Thyroid gland (tissue), 4 donors: Measurements from ENCODE around the gene ETV2. TPM values are rescaled to one million over a fixed set of nuclear protein-coding genes. Genes with fewer than 3 reads are reported as not detected.
A peak's percentile ranks its signal among the peaks of the same experiment; 100 is the strongest.
"Not testable (repeated sequence)": the region's sequence is repeated elsewhere in the genome, so short reads cannot be mapped to it uniquely, and the experiment has no call there.

ENCODE experiments used
- DNase-seq, 2 donors: peaks; one replicate each; pipeline ENCODE4 v3.0.0-alpha.2; 2019
- H3K27ac ChIP-seq, 3 donors: fragments of 200-600 bp; sonication (generic); 1 replicate in 2 of 3; 2 replicates in 1 of 3; pipeline ENCODE4 v1.5.1; 2016 to 2019; ENCODE audit warnings: mild to moderate bottlenecking in 1 of 3, moderate library complexity in 1 of 3
- H3K27me3 ChIP-seq: fragments of 200-600 bp; sonication (generic); one replicate; pipeline ENCODE4 v1.5.1; 2019
- H3K36me3 ChIP-seq, 2 donors: fragments of 200-600 bp; sonication (generic); one replicate each; pipeline ENCODE4 v1.5.1; 2016 to 2019
- H3K4me1 ChIP-seq, 2 donors: fragments of 200-600 bp; sonication (generic); one replicate each; pipeline ENCODE4 v1.5.1; 2017 to 2019
- H3K4me3 ChIP-seq, 3 donors: fragments of 200-600 bp; sonication (generic); replicated peaks in 1 of 3; 1 replicate in 2 of 3; 2 replicates in 1 of 3; pipeline ENCODE4 v1.5.1; 2016; ENCODE audit warnings: mild to moderate bottlenecking in 1 of 3
- H3K9me3 ChIP-seq: fragments of 200-600 bp; sonication (generic); one replicate; pipeline ENCODE4 v1.5.1; 2017
- CTCF ChIP-seq, 6 experiments: fragments of 200-600 bp in 3 of 6; fragments of 450-650 bp in 3 of 6; sonication (generic) in 3 of 6; IDR thresholded peaks; one replicate each; pipeline ENCODE4 v1.5.1; 2016 to 2019; ENCODE audit warnings: antibody characterized with exemption in 6 of 6, mild to moderate bottlenecking in 2 of 6, inconsistent platforms in 1 of 6, moderate library complexity in 1 of 6
- POLR2A ChIP-seq, 2 donors: fragments of 450-650 bp; IDR thresholded peaks; one replicate each; pipeline ENCODE4 v1.6.1; 2017; ENCODE audit warnings: antibody characterized with exemption in 2 of 2, mild to moderate bottlenecking in 2 of 2, moderate library complexity in 1 of 2
- WGBS, 2 donors: methylation state at CpG; one replicate each; pipeline ENCODE4 v1.1.5; 2017; 5-methylcytosine and 5-hydroxymethylcytosine counted together
- intact Hi-C: fragments of 100-400 bp; cut with DNase I; formaldehyde crosslinking; loops from one replicate; pipeline ENCODE4 v1.15.1; 2023
- total RNA-seq, 4 donors: library from RNA; depleted of rRNA; stranded (reverse); fragments of >200 nt; gene quantifications; one replicate each; pipeline ENCODE4 v1.2.3, GENCODE V29; 2016

Gene ETV2
- under 1 TPM in 1 of 4 donors, not detected in 3; 0.56 TPM for total RNA-seq

- H3K27me3 ChIP-seq: no peaks in the 10 kb centered on the region
- peaks cover 4 to 26% of the 10 kb centered on the region in 2 donors for H3K4me1 ChIP-seq
- DNase-seq: no peak
- no peak within 1 kb of the TSS for H3K27ac ChIP-seq
- H3K4me3 ChIP-seq: no peak within 1 kb of the TSS
- intact Hi-C loops: no loop called here
- TF ChIP-seq CTCF (IDR thresholded peaks at IDR 0.05) (no peak), POLR2A (IDR thresholded peaks at IDR 0.05) (no peak)
- WGBS, 2 donors: 25 to 29% methylated on average over 10 to 18 of the region's 28 CpGs
- H3K9me3 ChIP-seq: no peaks in the 10 kb centered on the region
- peaks cover 13 to 17% of the 10 kb centered on the region in 2 donors for H3K36me3 ChIP-seq
These were observed at the start of gene ETV2 for GRCh38 chr19:35641515-35642151. ETV2 (plus strand) TSS chr19:35641745; CDS start chr19:35642461, 716 bp downstream.

- intact Hi-C loops: loop anchor here (5.0 kb wide), 1 partner anchor 45 kb away; the partner anchor contains the start of gene TMEM147
- 19 to 27% methylated on average over 8 of the region's 8 CpGs for WGBS, 2 donors
- H3K36me3 ChIP-seq: no peaks in the 10 kb centered on the region
- H3K9me3 ChIP-seq: no peaks in the 10 kb centered on the region
- H3K27ac ChIP-seq: no peak overlapping the region
- peak; percentile 64 to 66 for DNase-seq
- H3K4me1 ChIP-seq: peaks cover 3 to 14% of the 10 kb centered on the region in 2 donors
- H3K4me3 ChIP-seq: no peak overlapping the region
- peak; percentile 19 to 86 (median 74) for TF ChIP-seq CTCF (IDR thresholded peaks at IDR 0.05)
- no peak for TF ChIP-seq POLR2A (IDR thresholded peaks at IDR 0.05)
- no peaks in the 10 kb centered on the region for H3K27me3 ChIP-seq
These were observed 49.3 kb upstream of the ETV2 start for GRCh38 chr19:35592226-35592625.

- H3K4me1 ChIP-seq, H3K4me3 ChIP-seq, H3K9me3 ChIP-seq, H3K27me3 ChIP-seq, H3K27ac ChIP-seq, H3K36me3 ChIP-seq, DNase-seq, intact Hi-C loops: not testable (repeated sequence)
- WGBS, 2 donors: 66 to 81% methylated on average over 3 of the region's 3 CpGs
These were observed 46.5 kb upstream of the ETV2 start for GRCh38 chr19:35595026-35595425.

- intact Hi-C loops: no loop called here
- Histone ChIP-seq H3K9me3 (no peaks in the 10 kb centered on the region), H3K27me3 (no peaks in the 10 kb centered on the region), H3K36me3 (no peaks in the 10 kb centered on the region), H3K4me1 (no peaks in the 10 kb centered on the region), H3K27ac (no peak overlapping the region), H3K4me3 (no peak overlapping the region)
- TF ChIP-seq CTCF (IDR thresholded peaks at IDR 0.05) (no peak), POLR2A (IDR thresholded peaks at IDR 0.05) (no peak)
- 92 to 93% methylated on average over 1 of the region's 1 CpG for WGBS, 2 donors
- no peak for DNase-seq
These were observed 45.6 kb upstream of the ETV2 start for GRCh38 chr19:35595928-35596327.

- no peaks in the 10 kb centered on the region for H3K27me3 ChIP-seq
- DNase-seq: no peak
- no peak overlapping the region for H3K27ac ChIP-seq
- H3K4me3 ChIP-seq: no peak overlapping the region
- intact Hi-C loops: no loop called here
- no peaks in the 10 kb centered on the region for H3K36me3 ChIP-seq
- no peaks in the 10 kb centered on the region for H3K4me1 ChIP-seq
- 66 to 76% methylated on average over 4 of the region's 4 CpGs for WGBS, 2 donors
- TF ChIP-seq CTCF (IDR thresholded peaks at IDR 0.05) (no peak), POLR2A (IDR thresholded peaks at IDR 0.05) (no peak)
- H3K9me3 ChIP-seq: no peaks in the 10 kb centered on the region
These were observed 45.1 kb upstream of the ETV2 start for GRCh38 chr19:35596366-35596999.
